ENCODE results near the gene MDC1. TPM values are rescaled to one million over a fixed set of nuclear protein-coding genes. Genes with fewer than 3 reads are reported as not detected.

The MDC1 gene
- total and polyA plus RNA-seq, 2 of the 13 experiments (the other 11 are each of a cell fraction or from before 2014, with no cell fraction given) = 8.4 to 14.0 TPM

DNA sequence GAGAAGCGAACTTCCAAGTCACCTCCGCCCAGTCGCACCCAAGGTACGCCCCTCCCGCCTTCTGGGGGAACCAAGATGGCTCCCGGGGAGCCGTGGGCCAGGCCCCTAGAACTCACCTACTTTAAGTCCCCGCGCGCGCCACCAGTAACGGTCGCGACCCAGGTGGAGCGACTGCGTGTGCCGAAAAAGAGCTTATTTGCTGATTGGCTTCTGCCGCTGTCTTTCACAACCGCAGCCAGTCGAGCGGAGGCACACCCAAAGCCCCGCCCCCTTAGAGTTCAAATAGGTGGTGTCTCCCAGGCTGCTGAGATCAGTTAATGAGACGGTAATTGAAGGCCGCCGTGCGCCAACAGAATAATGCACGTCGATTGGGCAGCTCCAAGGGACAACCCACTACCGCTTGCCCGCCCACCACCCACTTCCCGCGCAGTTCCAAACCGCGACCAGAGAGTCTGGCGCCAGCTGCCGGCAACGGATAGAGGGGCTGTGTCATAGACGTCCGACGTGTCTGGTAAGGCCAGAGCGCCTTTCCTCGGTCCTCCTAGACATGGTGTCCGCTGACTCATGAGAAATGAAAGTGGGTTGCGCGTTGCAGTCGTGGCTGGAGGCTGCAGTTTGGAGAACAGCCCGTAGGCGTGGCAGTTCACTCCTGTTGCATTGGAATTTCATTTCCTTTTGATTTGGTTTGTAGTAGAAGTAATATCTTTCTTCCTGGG is at the start of gene MDC1 (continued):
- TF ChIP-seq, protein P1, sequence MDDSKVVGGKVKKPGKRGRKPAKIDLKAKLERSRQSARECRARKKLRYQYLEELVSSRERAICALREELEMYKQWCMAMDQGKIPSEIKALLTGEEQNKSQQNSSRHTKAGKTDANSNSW (CRISPR knock-in tag; IDR thresholded peaks at IDR 0.05; ENCODE audit: borderline replicate concordance) = peak; percentile 60; the same call in 1 of the 2 replicates
- peak; percentile 100 for TF ChIP-seq U2AF1 (optimal IDR thresholded peaks at IDR 0.05; ENCODE audit: low read depth, low read length)
- TF ChIP-seq IKZF1 (IDR thresholded peaks at IDR 0.05) = no peak
- 0 out of 2 replicates have a peak, but pooled peaks have one; percentile 36 for TF ChIP-seq ZNF367 (CRISPR knock-in tag; IDR thresholded peaks at IDR 0.05; ENCODE audit: borderline replicate concordance)
- TF ChIP-seq FOSL2 (CRISPR knock-in tag; IDR thresholded peaks at IDR 0.05) = peak; percentile 95
- peak; percentile 4; the same call in 1 of the 2 replicates for TF ChIP-seq SRF (IDR thresholded peaks at IDR 0.05; ENCODE audit: low read depth, low read length)
- TF ChIP-seq KLF12 (CRISPR knock-in tag; IDR thresholded peaks at IDR 0.05; ENCODE audit: borderline replicate concordance) = peak; percentile 89; the same call in 1 of the 2 replicates
- TF ChIP-seq ZNF83 (CRISPR knock-in tag; IDR thresholded peaks at IDR 0.05; ENCODE audit: borderline replicate concordance) = peak; percentile 70; the same call in 1 of the 2 replicates
- peak; percentile 98 for TF ChIP-seq SMYD3 (CRISPR knock-in tag; IDR thresholded peaks at IDR 0.05)
- peak; percentile 92 for TF ChIP-seq RFXAP (CRISPR knock-in tag; IDR thresholded peaks at IDR 0.05; ENCODE audit: borderline replicate concordance)
- peak; percentile 83 for TF ChIP-seq ZFX (CRISPR knock-in tag; IDR thresholded peaks at IDR 0.05; ENCODE audit: low read depth)
- TF ChIP-seq, protein P2, sequence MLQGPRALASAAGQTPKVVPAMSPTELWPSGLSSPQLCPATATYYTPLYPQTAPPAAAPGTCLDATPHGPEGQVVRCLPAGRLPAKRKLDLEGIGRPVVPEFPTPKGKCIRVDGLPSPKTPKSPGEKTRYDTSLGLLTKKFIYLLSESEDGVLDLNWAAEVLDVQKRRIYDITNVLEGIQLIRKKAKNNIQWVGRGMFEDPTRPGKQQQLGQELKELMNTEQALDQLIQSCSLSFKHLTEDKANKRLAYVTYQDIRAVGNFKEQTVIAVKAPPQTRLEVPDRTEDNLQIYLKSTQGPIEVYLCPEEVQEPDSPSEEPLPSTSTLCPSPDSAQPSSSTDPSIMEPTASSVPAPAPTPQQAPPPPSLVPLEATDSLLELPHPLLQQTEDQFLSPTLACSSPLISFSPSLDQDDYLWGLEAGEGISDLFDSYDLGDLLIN (CRISPR knock-in tag; IDR thresholded peaks at IDR 0.05; ENCODE audit: borderline replicate concordance) = peak; percentile 99; the same call in 1 of the 2 replicates
- TF ChIP-seq, protein P3, sequence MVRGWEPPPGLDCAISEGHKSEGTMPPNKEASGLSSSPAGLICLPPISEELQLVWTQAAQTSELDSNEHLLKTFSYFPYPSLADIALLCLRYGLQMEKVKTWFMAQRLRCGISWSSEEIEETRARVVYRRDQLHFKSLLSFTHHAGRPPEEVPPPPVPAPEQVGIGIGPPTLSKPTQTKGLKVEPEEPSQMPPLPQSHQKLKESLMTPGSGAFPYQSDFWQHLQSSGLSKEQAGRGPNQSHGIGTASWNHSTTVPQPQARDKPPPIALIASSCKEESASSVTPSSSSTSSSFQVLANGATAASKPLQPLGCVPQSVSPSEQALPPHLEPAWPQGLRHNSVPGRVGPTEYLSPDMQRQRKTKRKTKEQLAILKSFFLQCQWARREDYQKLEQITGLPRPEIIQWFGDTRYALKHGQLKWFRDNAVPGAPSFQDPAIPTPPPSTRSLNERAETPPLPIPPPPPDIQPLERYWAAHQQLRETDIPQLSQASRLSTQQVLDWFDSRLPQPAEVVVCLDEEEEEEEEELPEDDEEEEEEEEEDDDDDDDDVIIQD (CRISPR knock-in tag; IDR thresholded peaks at IDR 0.05; ENCODE audit: low read depth) = peak; percentile 95
- no peak for TF ChIP-seq ZNF263 (CRISPR knock-in tag; IDR thresholded peaks at IDR 0.05)
- TF ChIP-seq, protein P4, sequence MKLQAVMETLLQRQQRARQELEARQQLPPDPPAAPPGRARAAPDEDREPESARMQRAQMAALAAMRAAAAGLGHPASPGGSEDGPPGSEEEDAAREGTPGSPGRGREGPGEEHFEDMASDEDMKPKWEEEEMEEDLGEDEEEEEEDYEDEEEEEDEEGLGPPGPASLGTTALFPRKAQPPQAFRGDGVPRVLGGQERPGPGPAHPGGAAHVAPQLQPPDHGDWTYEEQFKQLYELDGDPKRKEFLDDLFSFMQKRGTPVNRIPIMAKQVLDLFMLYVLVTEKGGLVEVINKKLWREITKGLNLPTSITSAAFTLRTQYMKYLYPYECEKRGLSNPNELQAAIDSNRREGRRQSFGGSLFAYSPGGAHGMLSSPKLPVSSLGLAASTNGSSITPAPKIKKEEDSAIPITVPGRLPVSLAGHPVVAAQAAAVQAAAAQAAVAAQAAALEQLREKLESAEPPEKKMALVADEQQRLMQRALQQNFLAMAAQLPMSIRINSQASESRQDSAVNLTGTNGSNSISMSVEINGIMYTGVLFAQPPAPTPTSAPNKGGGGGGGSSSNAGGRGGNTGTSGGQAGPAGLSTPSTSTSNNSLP (IDR thresholded peaks at IDR 0.05; ENCODE audit: low read depth, low read length) = peak; percentile 95
- TF ChIP-seq CAMTA2 (CRISPR knock-in tag; IDR thresholded peaks at IDR 0.05; ENCODE audit: borderline replicate concordance) = peak; percentile 75; the same call in 1 of the 2 replicates
- TF ChIP-seq ZNF501 (CRISPR knock-in tag; IDR thresholded peaks at IDR 0.05) = peak; percentile 89
- peak; percentile 89 for TF ChIP-seq ZNF343 (CRISPR knock-in tag; IDR thresholded peaks at IDR 0.05)
- TF ChIP-seq, protein P5, sequence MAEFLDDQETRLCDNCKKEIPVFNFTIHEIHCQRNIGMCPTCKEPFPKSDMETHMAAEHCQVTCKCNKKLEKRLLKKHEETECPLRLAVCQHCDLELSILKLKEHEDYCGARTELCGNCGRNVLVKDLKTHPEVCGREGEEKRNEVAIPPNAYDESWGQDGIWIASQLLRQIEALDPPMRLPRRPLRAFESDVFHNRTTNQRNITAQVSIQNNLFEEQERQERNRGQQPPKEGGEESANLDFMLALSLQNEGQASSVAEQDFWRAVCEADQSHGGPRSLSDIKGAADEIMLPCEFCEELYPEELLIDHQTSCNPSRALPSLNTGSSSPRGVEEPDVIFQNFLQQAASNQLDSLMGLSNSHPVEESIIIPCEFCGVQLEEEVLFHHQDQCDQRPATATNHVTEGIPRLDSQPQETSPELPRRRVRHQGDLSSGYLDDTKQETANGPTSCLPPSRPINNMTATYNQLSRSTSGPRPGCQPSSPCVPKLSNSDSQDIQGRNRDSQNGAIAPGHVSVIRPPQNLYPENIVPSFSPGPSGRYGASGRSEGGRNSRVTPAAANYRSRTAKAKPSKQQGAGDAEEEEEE (CRISPR knock-in tag; IDR thresholded peaks at IDR 0.05; ENCODE audit: borderline replicate concordance) = no peak; the same call in 1 of the 2 replicates
- TF ChIP-seq, protein P6, sequence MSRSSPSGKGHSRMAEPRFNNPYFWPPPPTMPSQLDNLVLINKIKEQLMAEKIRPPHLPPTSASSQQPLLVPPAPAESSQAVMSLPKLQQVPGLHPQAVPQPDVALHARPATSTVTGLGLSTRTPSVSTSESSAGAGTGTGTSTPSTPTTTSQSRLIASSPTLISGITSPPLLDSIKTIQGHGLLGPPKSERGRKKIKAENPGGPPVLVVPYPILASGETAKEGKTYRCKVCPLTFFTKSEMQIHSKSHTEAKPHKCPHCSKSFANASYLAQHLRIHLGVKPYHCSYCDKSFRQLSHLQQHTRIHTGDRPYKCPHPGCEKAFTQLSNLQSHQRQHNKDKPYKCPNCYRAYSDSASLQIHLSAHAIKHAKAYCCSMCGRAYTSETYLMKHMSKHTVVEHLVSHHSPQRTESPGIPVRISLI (CRISPR knock-in tag; IDR thresholded peaks at IDR 0.05; ENCODE audit: borderline replicate concordance) = peak; percentile 80; the same call in 1 of the 2 replicates
- peak; percentile 98 for TF ChIP-seq BRD4 (CRISPR knock-in tag; IDR thresholded peaks at IDR 0.05)
- TF ChIP-seq YY1 (IDR thresholded peaks at IDR 0.05; ENCODE audit: insufficient read depth, insufficient replicate concordance, low read depth, low read length) = peak; percentile 94

Data from HepG2 (cell line).